ENCODE results near the gene SDK1. TPM values are rescaled to one million over a fixed set of nuclear protein-coding genes. Genes with fewer than 3 reads are reported as not detected.

Gene SDK1
- total and polyA plus RNA-seq, 12 donors = 1.0 to 5.3 (median 3.2) TPM

- ATAC-seq = no peak
These were observed 534.1 kb downstream of the SDK1 start for GRCh38 chr7:3835109-3835508.

GRCh38 chr7:3836855-3837254 is 535.8 kb downstream of the SDK1 start:
- 80 to 90% methylated on average over 7 of the region's 7 CpGs for WGBS, 2 donors
- Histone ChIP-seq H3K27me3 (no peaks in the 10 kb centered on the region), H3K36me3 (no peaks in the 10 kb centered on the region), H3K9me3 (no peaks in the 10 kb centered on the region), H3K4me3 (no peak overlapping the region), H3K4me1 (no peaks in the 10 kb centered on the region), H3K27ac (no peak overlapping the region)
- no peak for TF ChIP-seq CTCF (IDR thresholded peaks at IDR 0.05)
- ATAC-seq (no peak), DNase-seq (no peak)
- intact Hi-C loops (cut with DNase I) = no loop called here

More at GRCh38 chr7:3835109-3835508, 534.1 kb downstream of the SDK1 start:
- H3K27ac ChIP-seq = no peak overlapping the region
- H3K36me3 ChIP-seq = no peaks in the 10 kb centered on the region
- H3K4me1 ChIP-seq = no peaks in the 10 kb centered on the region
- intact Hi-C loops (cut with DNase I) = no loop called here
- no peak overlapping the region for H3K4me3 ChIP-seq
- no peak for TF ChIP-seq CTCF (IDR thresholded peaks at IDR 0.05)
- 92 to 94% methylated on average over 8 of the region's 8 CpGs for WGBS, 2 donors
- no peaks in the 10 kb centered on the region for H3K27me3 ChIP-seq
- no peaks in the 10 kb centered on the region for H3K9me3 ChIP-seq
- no peak for DNase-seq

GRCh38 chr7:3844540-3845151 is 543.6 kb downstream of the SDK1 start:
- Histone ChIP-seq H3K27ac (no peak overlapping the region), H3K4me1 (no peaks in the 10 kb centered on the region), H3K9me3 (no peaks in the 10 kb centered on the region), H3K27me3 (no peaks in the 10 kb centered on the region), H3K36me3 (no peaks in the 10 kb centered on the region), H3K4me3 (no peak overlapping the region)
- intact Hi-C loops (cut with DNase I) = no loop called here
- DNase-seq (no peak), ATAC-seq (no peak)
- no peak for TF ChIP-seq CTCF (IDR thresholded peaks at IDR 0.05)
- WGBS, 2 donors = 92 to 94% methylated on average over 10 of the region's 10 CpGs

GRCh38 chr7:3846738-3847137 is 545.7 kb downstream of the SDK1 start:
- 81 to 83% methylated on average over 9 of the region's 9 CpGs for whole genome bisulfite sequencing, 2 donors
- TF ChIP-seq CTCF (IDR thresholded peaks at IDR 0.05) = no peak
- H3K4me3 ChIP-seq = no peak overlapping the region
- no peaks in the 10 kb centered on the region for H3K27me3 ChIP-seq
- H3K9me3 ChIP-seq = no peaks in the 10 kb centered on the region
- no peak overlapping the region for H3K27ac ChIP-seq
- ATAC-seq (no peak), DNase-seq (no peak)
- H3K36me3 ChIP-seq = no peaks in the 10 kb centered on the region
- intact Hi-C loops (cut with DNase I) = no loop called here
- H3K4me1 ChIP-seq = no peaks in the 10 kb centered on the region

Data from heart right ventricle (tissue), 16 donors.